ENCODE results near the gene DPP6.
A peak's percentile ranks its signal among the peaks of the same experiment; 100 is the strongest.

- TF ChIP-seq CTCF (IDR thresholded peaks at IDR 0.05) (peak; percentile 22), EZH2phosphoT487 (IDR thresholded peaks at IDR 0.05) (no peak), EZH2 (IDR thresholded peaks at IDR 0.05) (no peak)
Measured at GRCh38 chr7:154914996-154915380, 862.8 kb downstream of the DPP6 start.

All from neural progenitor cell (in vitro differentiated cells).